Stimulated activated CD8-positive, alpha-beta memory T cell treated with anti-CD3 and anti-CD28 coated beads, Interleukin-12 subunit alpha, Interleukin-12 subunit beta, amount 100 ng/mL, for 1 hour (primary cell): Measurements from ENCODE around the gene ACOD1.
"Not testable (repeated sequence)": the region's sequence is repeated elsewhere in the genome, so short reads cannot be mapped to it uniquely, and the experiment has no call there.

Source experiments
- DNase-seq: peaks from one replicate; pipeline ENCODE4 v3.0.0-alpha.2; 2020; ENCODE audit warnings: low read depth

Gene ACOD1

DNA sequence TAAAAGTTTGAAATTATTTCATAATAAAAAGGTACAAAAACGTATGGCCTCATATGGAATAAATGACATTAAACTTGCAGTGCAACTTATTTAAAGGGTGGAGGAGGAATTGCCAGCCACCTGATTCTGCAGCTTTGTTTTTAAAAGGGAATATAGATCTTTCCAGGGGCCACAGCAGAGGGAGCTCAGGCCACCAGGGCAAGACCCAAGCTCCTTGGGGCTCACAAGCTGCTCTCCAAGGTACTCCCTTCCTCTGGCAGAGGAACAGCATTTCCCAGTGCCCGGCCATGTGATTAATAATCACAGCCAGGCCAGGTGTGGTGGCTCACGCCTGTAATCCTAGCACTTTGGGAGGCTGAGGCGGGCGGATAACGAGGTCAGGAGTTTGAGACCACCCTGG is 6.2 kb downstream of the ACOD1 start:
- DNase-seq = no peak

- no peak for DNase-seq
Measured at GRCh38 chr13:76955193-76955592, 6.9 kb downstream of the ACOD1 start.

DNA sequence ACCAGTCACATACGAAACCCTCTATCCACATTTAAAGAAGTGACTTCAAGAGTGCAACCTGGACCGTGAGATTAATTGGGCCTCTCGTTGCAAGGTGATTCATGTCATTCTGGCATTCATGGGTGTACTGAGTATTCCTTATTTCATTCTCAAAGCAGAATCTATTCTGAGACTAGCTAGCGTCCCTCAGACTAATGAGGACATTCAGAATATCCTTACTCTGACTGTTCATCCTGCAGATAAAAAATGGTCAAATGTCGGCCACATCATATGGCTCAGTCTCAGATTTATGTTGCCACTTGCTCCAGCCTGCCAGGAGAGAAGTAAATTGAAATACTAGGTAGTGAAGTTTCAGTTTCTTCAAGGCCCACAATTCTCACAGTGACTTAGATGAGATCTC is 7.3 kb downstream of the ACOD1 start:
- no peak for DNase-seq

GRCh38 chr13:76958841-76959432 is 10.6 kb downstream of the ACOD1 start:
- no peak for DNase-seq

GRCh38 chr13:76959734-76960133 is 11.4 kb downstream of the ACOD1 start:
- not testable (repeated sequence) for DNase-seq

DNA sequence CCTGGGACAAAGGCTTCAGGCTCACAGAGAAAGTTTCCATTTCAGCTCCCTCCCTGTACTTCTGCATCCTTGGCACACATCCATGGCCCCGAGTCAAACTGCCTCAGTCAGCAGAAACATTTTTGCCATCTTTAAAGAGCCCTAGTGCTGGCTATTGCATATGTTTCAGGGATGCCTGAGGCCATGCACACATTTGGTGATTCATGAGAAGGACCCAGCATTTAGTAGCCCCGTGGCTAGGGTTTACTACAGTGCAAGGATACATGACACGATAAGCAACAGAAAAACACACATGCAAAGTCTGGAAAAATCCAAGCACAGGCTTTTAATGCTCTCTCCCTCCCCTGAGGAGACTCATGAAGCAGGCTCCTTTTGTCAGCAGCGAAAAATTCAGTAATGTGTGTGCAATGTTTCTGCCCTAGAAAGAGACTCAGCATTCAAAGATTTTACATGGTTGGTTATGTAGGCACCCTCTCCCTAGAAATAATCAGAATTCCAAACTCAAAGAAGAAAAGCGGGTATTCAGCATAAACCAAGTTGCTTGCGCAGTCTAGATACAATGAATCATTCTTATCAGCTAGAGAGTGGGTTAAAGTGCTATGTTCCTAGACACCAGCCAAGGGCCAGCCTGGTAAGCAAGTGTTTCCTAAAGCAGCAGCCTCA is 17.6 kb downstream of the ACOD1 start:
- DNase-seq = no peak

DNA sequence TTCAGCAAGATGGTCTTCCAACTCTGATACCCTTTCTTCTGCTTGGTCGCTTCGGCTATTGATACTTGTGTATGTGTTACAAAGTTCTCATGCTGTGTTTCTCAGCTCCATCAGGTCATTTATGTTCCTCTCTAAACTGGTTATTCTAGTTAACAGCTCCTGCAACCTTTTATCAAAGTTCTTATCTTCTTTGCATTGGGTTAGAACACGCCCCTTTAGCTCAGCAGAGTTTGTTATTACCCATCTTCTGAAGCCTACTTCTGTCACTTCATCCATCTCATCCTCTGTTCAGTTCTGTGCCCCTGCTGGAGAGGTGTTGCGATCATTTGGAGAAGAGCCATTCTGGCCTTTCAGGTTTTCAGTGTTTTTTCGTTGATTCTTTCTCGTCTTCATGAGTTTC is 18.7 kb downstream of the ACOD1 start:
- DNase-seq = no peak

- DNase-seq = no peak
Measured at GRCh38 chr13:76968041-76968440, 19.7 kb downstream of the ACOD1 start.

DNA sequence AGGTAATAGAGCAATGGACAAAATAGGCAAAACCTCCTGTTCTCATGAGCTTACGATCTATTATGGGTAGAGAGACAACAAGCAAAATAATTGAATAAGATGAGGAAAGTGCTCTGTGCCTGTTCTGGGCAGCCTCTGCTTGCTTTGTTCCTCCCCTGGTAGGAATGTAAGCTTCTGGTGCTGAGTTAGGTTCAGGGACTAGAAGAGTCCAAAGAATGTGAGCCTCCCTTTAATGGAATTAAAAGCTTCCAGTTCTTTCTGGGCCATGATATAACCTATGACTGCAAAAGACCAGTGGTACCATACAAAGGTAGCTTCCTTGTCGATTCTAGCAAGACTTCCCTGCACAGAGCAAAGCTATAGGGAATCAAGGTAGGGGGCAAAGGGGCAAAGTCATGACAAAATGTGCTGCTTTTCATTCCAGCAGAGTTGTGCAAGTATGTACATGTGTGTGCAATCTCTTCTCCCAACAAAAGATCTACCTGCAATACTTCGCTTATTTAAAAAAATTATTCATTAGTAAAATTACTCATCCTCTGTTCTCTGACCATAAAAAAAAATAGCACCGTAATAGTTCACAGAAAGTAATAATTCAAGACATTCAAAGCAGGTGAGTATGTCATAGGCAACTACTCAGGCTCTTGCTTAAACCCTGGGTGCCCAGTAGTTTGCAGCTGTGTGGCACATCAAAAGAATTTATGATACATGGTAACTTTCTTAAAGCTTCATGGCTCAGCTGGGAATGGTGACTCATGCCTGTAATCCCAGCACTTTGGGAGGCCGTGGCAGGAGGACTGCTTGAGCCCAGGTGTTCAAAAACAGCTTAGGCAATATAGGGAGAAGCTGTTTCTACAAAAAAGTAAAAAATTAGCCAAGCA is 21.4 kb downstream of the ACOD1 start:
- DNase-seq = no peak

- DNase-seq = no peak
Measured at GRCh38 chr13:76971215-76971614, 22.9 kb downstream of the ACOD1 start.

GRCh38 chr13:76971851-76972829 is 23.8 kb downstream of the ACOD1 start:
- no peak for DNase-seq

DNA sequence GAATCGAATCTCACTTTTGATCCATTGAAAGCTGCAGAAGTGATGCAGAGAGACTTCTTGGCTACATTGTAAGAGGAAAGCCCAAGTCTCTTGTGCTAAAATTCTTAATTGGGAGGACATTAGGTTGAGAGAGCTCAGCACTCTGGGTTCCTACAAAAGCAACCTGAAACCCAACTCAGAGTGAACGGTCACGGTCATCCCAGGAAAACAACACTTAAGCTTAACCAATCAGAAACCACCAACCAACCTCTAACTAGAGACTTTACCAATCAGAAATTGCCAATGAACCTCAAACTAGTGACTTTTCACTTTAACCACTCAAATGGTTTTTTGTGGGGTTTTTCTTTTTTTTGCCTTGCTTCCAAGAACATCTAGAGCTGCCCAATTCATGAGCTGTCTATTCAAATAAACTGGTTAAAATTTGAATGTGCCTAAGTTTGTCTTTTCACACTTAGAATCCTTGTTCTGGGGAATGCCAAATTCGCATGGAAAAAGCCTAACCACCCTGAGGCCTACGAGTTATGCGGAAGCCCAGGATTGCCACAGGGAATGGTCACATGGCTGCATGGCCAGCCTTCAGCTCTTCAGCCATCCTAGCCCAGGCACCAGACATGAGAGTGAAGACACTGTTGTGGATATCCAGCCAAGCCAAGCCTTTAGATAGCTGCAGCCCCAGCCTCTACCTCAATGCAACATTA is 25.8 kb downstream of the ACOD1 start:
- no peak for DNase-seq

DNA sequence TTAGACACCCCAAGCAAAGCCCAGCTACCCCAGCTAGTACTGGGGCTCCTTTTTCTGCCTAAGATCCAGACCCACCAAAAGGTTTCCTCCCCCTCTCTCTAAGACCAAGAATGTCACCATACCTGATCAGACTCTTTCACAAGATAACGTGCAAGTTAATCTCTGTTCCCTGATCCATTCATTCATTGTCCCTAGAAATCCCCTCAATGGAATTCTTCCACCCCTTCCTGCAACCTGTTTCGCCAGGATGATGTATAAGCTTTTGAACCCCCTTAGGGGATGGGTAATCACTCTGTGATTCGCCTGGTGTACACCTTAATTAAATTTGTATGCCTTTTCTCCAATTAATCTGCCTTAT is 26.3 kb downstream of the ACOD1 start:
- DNase-seq = no peak

- DNase-seq = no peak
Measured at GRCh38 chr13:76975863-76976262, 27.6 kb downstream of the ACOD1 start.

DNA sequence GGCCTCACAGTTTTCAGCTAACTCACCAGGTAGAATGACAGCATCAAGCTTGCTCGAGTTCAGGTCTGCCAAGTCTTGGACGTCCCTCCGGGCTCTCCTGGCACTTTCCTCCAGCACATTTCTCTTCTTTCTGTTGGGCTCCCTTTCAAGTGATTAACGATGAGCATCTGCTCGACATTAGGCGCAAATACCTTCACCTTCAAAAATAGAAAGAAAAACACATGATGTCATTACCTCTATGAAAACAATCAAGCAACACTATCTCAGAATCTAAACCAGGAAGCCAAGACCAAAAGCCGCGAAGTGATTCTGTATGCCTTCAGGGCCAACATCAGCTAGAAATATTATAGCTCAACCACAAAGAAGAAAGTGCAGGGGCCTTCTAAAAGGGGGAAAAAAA is 28.2 kb downstream of the ACOD1 start:
- DNase-seq = no peak

- DNase-seq = no peak
Measured at GRCh38 chr13:76976929-76977328, 28.6 kb downstream of the ACOD1 start.

- peak; percentile 73 for DNase-seq
Measured at GRCh38 chr13:76980075-76980718, 31.9 kb downstream of the ACOD1 start.

GRCh38 chr13:76982061-76982460 is 33.8 kb downstream of the ACOD1 start:
- DNase-seq = no peak

GRCh38 chr13:76983676-76984075 is 35.4 kb downstream of the ACOD1 start:
- no peak for DNase-seq

DNA sequence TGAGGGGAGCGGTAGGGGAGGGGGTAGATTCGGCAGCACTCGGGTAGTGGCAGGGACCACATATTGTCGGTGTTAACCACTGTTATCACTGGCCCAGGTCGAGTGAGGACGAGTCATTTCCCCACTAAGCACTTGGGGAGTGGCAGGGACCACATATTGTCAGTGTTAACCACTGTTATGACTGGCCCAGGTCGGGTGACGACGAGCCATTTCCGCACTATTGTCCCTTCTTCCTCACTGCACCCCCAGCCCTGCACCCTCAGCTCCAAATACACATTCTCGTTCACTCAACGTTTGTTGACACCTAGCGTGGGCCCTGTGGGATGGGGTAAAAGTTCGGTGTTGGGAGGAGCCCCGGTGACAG is 43.1 kb downstream of the ACOD1 start:
- peak; percentile 60 for DNase-seq
